SHP77 (cell line): ENCODE results near the gene EIF4EBP2.

ENCODE experiments used
- DNase-seq, 2 experiments: peaks; one replicate each; lab custom pipeline; 2025; lab: John Stamatoyannopoulos, UW

Gene EIF4EBP2

GRCh38 chr10:70379581-70380176 is 24.3 kb upstream of the EIF4EBP2 start:
- no peak for DNase-seq

GRCh38 chr10:70380350-70381135 is 23.4 kb upstream of the EIF4EBP2 start:
- no peak for DNase-seq

- DNase-seq, result peak in 1 of 2 experiments; percentile 19
Observed at GRCh38 chr10:70381471-70382421, 22.2 kb upstream of the EIF4EBP2 start.

- no peak for DNase-seq
Observed at GRCh38 chr10:70391654-70392053, 12.3 kb upstream of the EIF4EBP2 start.

GRCh38 chr10:70396140-70396539 is 7.8 kb upstream of the EIF4EBP2 start:
- DNase-seq, result no peak

GRCh38 chr10:70399177-70399576 is 4.8 kb upstream of the EIF4EBP2 start:
- no peak for DNase-seq

GRCh38 chr10:70403483-70404035 is 386 bp upstream of the EIF4EBP2 start:
- no peak for DNase-seq

- no peak for DNase-seq
Observed at GRCh38 chr10:70404787-70405036, 767 bp downstream of the EIF4EBP2 start.

GRCh38 chr10:70405037-70405824 is 1.3 kb downstream of the EIF4EBP2 start:
- DNase-seq, result no peak

GRCh38 chr10:70409772-70410171 is 5.8 kb downstream of the EIF4EBP2 start:
- no peak for DNase-seq

- DNase-seq, result no peak
Observed at GRCh38 chr10:70410608-70411007, 6.7 kb downstream of the EIF4EBP2 start.

GRCh38 chr10:70412356-70412755 is 8.4 kb downstream of the EIF4EBP2 start:
- no peak for DNase-seq

GRCh38 chr10:70417568-70417967 is 13.6 kb downstream of the EIF4EBP2 start:
- DNase-seq, result no peak

GRCh38 chr10:70418229-70418628 is 14.3 kb downstream of the EIF4EBP2 start:
- no peak for DNase-seq

- no peak for DNase-seq
Observed at GRCh38 chr10:70418713-70419112, 14.8 kb downstream of the EIF4EBP2 start.

- DNase-seq, result no peak
Observed at GRCh38 chr10:70424320-70424719, 20.4 kb downstream of the EIF4EBP2 start.

GRCh38 chr10:70425096-70425495 is 21.2 kb downstream of the EIF4EBP2 start:
- DNase-seq, result no peak

- DNase-seq, result no peak
Observed at GRCh38 chr10:70426823-70427222, 22.9 kb downstream of the EIF4EBP2 start.

GRCh38 chr10:70430493-70431445 is 26.8 kb downstream of the EIF4EBP2 start:
- DNase-seq, result no peak

GRCh38 chr10:70432101-70432500 is 28.2 kb downstream of the EIF4EBP2 start:
- no peak for DNase-seq
